ENCODE results near the gene RPL18A. TPM values are rescaled to one million over a fixed set of nuclear protein-coding genes. Genes with fewer than 3 reads are reported as not detected.

The RPL18A gene
- total RNA-seq, 1 donor from 2014 or later: 1,135 TPM

- no peaks in the 10 kb centered on the region for H3K36me3 Mint-ChIP-seq (ENCODE audit: unreplicated experiment)
- no peak overlapping the region for H3K27ac Mint-ChIP-seq (ENCODE audit: unreplicated experiment)
- H3K9me3 Mint-ChIP-seq (ENCODE audit: unreplicated experiment): peaks cover 3% of the 10 kb centered on the region
- no peak for DNase-seq
- TF ChIP-seq, protein P1, sequence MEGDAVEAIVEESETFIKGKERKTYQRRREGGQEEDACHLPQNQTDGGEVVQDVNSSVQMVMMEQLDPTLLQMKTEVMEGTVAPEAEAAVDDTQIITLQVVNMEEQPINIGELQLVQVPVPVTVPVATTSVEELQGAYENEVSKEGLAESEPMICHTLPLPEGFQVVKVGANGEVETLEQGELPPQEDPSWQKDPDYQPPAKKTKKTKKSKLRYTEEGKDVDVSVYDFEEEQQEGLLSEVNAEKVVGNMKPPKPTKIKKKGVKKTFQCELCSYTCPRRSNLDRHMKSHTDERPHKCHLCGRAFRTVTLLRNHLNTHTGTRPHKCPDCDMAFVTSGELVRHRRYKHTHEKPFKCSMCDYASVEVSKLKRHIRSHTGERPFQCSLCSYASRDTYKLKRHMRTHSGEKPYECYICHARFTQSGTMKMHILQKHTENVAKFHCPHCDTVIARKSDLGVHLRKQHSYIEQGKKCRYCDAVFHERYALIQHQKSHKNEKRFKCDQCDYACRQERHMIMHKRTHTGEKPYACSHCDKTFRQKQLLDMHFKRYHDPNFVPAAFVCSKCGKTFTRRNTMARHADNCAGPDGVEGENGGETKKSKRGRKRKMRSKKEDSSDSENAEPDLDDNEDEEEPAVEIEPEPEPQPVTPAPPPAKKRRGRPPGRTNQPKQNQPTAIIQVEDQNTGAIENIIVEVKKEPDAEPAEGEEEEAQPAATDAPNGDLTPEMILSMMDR (IDR thresholded peaks at IDR 0.05; ENCODE audit: partially characterized antibody, unreplicated experiment): no peak
- no peak overlapping the region for H3K4me3 Mint-ChIP-seq (ENCODE audit: unreplicated experiment)
- peaks cover 11% of the 10 kb centered on the region for H3K27me3 Mint-ChIP-seq (ENCODE audit: unreplicated experiment)
- no peaks in the 10 kb centered on the region for H3K4me1 Mint-ChIP-seq (ENCODE audit: low read depth, unreplicated experiment)
These were observed 16.4 kb upstream of the RPL18A start for GRCh38 chr19:17843292-17843827.

GRCh38 chr19:17843908-17844490 is 15.7 kb upstream of the RPL18A start:
- no peaks in the 10 kb centered on the region for H3K4me1 Mint-ChIP-seq (ENCODE audit: low read depth, unreplicated experiment)
- no peak overlapping the region for H3K27ac Mint-ChIP-seq (ENCODE audit: unreplicated experiment)
- no peaks in the 10 kb centered on the region for H3K36me3 Mint-ChIP-seq (ENCODE audit: unreplicated experiment)
- H3K27me3 Mint-ChIP-seq (ENCODE audit: unreplicated experiment): peaks cover 11% of the 10 kb centered on the region
- H3K9me3 Mint-ChIP-seq (ENCODE audit: unreplicated experiment): peaks cover under 1% of the 10 kb centered on the region
- TF ChIP-seq, protein P1 (IDR thresholded peaks at IDR 0.05; ENCODE audit: partially characterized antibody, unreplicated experiment): no peak
- no peak overlapping the region for H3K4me3 Mint-ChIP-seq (ENCODE audit: unreplicated experiment)
- no peak for DNase-seq

DNA sequence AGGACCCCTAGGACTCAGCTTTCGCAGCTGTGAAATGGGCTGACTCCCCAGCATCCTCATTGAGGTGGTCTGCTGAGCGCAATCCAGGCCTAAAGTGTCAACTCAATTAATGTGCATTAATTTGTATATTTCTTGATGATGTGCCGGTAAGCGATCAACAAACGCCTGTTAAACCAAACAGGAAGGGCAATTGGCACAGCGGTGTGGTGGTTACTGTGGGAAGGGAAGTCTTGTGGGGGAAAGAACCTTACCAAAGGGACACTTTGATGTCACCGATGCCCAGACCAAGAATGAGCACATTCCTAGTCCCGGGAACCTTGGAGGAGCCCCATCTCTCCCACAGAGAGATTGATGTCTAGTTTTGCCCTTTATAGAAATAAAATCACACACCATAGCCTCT is 13.6 kb upstream of the RPL18A start:
- H3K27ac Mint-ChIP-seq (ENCODE audit: unreplicated experiment): no peak overlapping the region
- H3K4me1 Mint-ChIP-seq (ENCODE audit: low read depth, unreplicated experiment): no peaks in the 10 kb centered on the region
- H3K9me3 Mint-ChIP-seq (ENCODE audit: unreplicated experiment): peaks cover 2% of the 10 kb centered on the region
- no peaks in the 10 kb centered on the region for H3K36me3 Mint-ChIP-seq (ENCODE audit: unreplicated experiment)
- peaks cover 8% of the 10 kb centered on the region for H3K27me3 Mint-ChIP-seq (ENCODE audit: unreplicated experiment)
- TF ChIP-seq, protein P1 (IDR thresholded peaks at IDR 0.05; ENCODE audit: partially characterized antibody, unreplicated experiment): no peak
- DNase-seq: no peak
- no peak overlapping the region for H3K4me3 Mint-ChIP-seq (ENCODE audit: unreplicated experiment)

GRCh38 chr19:17847538-17848366 is 12.0 kb upstream of the RPL18A start, which contains the start of gene JAK3:
Gene JAK3, minus strand, starts transcription at chr19:17847982. Its CDS starts 3,565 bp downstream, at chr19:17844417.
- H3K27me3 Mint-ChIP-seq (ENCODE audit: unreplicated experiment): peaks cover 4% of the 10 kb centered on the region
- peak; percentile 87 for DNase-seq
- H3K27ac Mint-ChIP-seq (ENCODE audit: unreplicated experiment): no peak within 1 kb of the TSS
- H3K4me1 Mint-ChIP-seq (ENCODE audit: low read depth, unreplicated experiment): no peaks in the 10 kb centered on the region
- H3K4me3 Mint-ChIP-seq (ENCODE audit: unreplicated experiment): peak within 1 kb of the TSS; percentile 61
- no peaks in the 10 kb centered on the region for H3K36me3 Mint-ChIP-seq (ENCODE audit: unreplicated experiment)
- peaks cover 2% of the 10 kb centered on the region for H3K9me3 Mint-ChIP-seq (ENCODE audit: unreplicated experiment)
- TF ChIP-seq, protein P1 (IDR thresholded peaks at IDR 0.05; ENCODE audit: partially characterized antibody, unreplicated experiment): no peak
